Heart right ventricle (tissue), 16 donors: Measurements from ENCODE around the gene ARG2. TPM values are rescaled to one million over a fixed set of nuclear protein-coding genes. Genes with fewer than 3 reads are reported as not detected.
A peak's percentile ranks its signal among the peaks of the same experiment; 100 is the strongest.
"Not testable (repeated sequence)": the region's sequence is repeated elsewhere in the genome, so short reads cannot be mapped to it uniquely, and the experiment has no call there.

Experiments used
- ATAC-seq, 8 donors: fragments of 200-7000 bp; cut with Tn5 transposase; one replicate each; pipeline ENCODE4 v1.9.1; 2020; ENCODE audit warnings: mild to moderate bottlenecking in 8 of 8, moderate library complexity in 8 of 8, moderate number of reproducible peaks in 1 of 8
- DNase-seq, 2 donors: peaks; one replicate each; pipeline ENCODE4 v3.0.0-alpha.2; 2020
- H3K27ac ChIP-seq, 10 donors: fragments of 200-600 bp; sonication (generic) in 2 of 10; one replicate each; pipeline versions ENCODE4 v1.5.0 to v1.8.0; 2020 to 2022; ENCODE audit warnings: mild to moderate bottlenecking in 3 of 10
- H3K27me3 ChIP-seq, 7 donors: fragments of 200-600 bp; one replicate each; pipeline ENCODE4 v1.8.0; 2021 to 2022; ENCODE audit warnings: mild to moderate bottlenecking in 2 of 7
- H3K36me3 ChIP-seq, 9 donors: fragments of 200-600 bp; sonication (generic) in 1 of 9; one replicate each; pipeline versions ENCODE4 v1.5.0 to v1.8.0; 2020 to 2022; ENCODE audit warnings: mild to moderate bottlenecking in 2 of 9
- H3K4me1 ChIP-seq, 9 donors: fragments of 200-600 bp; sonication (generic) in 1 of 9; one replicate each; pipeline versions ENCODE4 v1.5.0 to v1.8.0; 2020 to 2022; ENCODE audit warnings: mild to moderate bottlenecking in 4 of 9
- H3K4me3 ChIP-seq, 10 donors: fragments of 200-600 bp; sonication (generic) in 2 of 10; one replicate each; pipeline versions ENCODE4 v1.5.0 to v1.8.0; 2020 to 2022; ENCODE audit warnings: mild to moderate bottlenecking in 7 of 10, moderate library complexity in 2 of 10
- H3K9me3 ChIP-seq, 11 donors: fragments of 200-600 bp in 10 of 11; sonication (generic) in 2 of 11; one replicate each; pipeline versions ENCODE4 v1.5.0 to v1.8.0; 2013 to 2022; ENCODE audit warnings: mild to moderate bottlenecking in 2 of 11, control low read depth in 1 of 11, moderate library complexity in 1 of 11
- WGBS, 2 donors: extraction: QIAGEN DNeasy Blood & Tissue Kit; methylation state at CpG; one replicate each; pipeline ENCODE4 v1.1.7; 2013; ENCODE audit warnings: inconsistent platforms in 1 of 2; 5-methylcytosine and 5-hydroxymethylcytosine counted together
- intact Hi-C, 10 donors: fragments of 100-400 bp; cut with DNase I; formaldehyde crosslinking; loops; one replicate each; pipeline versions ENCODE4 v1.11.1 to v1.14.2; 2022
- polyA plus RNA-seq, 2 donors: library from polyadenylated mRNA; stranded (reverse); fragments of 200-250 nt; gene quantifications; one replicate each; pipeline ENCODE4 v1.2.3, GENCODE V29; 2013
- total RNA-seq, 10 donors: library from RNA; stranded (reverse); fragmentation: NEBNext Ultra II Directional in 3 of 10; extraction: Animal tissue kit (Norgen Biotek cat#: 25700) in 3 of 10; gene quantifications; one replicate each; pipeline versions ENCODE4 v1.2.1 to v1.2.4, GENCODE V29; 2021 to 2023
- TF ChIP-seq, protein P1 (sequence below), 9 donors: fragments of 200-600 bp; sonication (generic) in 2 of 9; IDR thresholded peaks; one replicate each; pipeline versions ENCODE4 v1.5.0 to v1.8.0; 2021 to 2022; ENCODE audit warnings: antibody characterized with exemption in 9 of 9, mild to moderate bottlenecking in 5 of 9, moderate library complexity in 1 of 9
- donor health status: Arrhythmogenic right ventricular cardiomyopathy.
- donor health status: ischemic (EF 13 %, LVEDD 7.1; RV severe dilation, severe dysfunction).
- donor health status: healthy with polysubstance abuse.
- donor health status: DM: no; HTN: yes; CAD: no.
- donor health status: DM: no; HTN: no; CAD: no.
- donor health status: ischemic (EF 25% LVEDD 6.9; RV normal size, moderate dysfunction).
- donor health status: ischemic (EF 25% LVEDD 5.7; RV mildly dilated, moderate dysfunction).
- donor health status: healthy.
- donor health status: DM: yes; HTN: yes; CAD: no.
- donor health status: Ischemic cardiomyopathy.
- donor health status: ischemic (EF 35%, LVEDD 5.7; RV mildly dilated, moderate dysfunction).
- donor health status: nonischemic (EF 11% LVEDD 7.7; RV severe dilation, severe dysfunction).
- donor health status: DM: yes; HTN: yes; CAD: no.
- donor health status: PGD.
- donor health status: ischemic (EF 29% LVEDD 5.4; RV normal size, mild dysfunction).
- donor health status: nonischemic (EF 23%, LVEDD 6.1; RV moderate dilation, normal function).

The ARG2 gene
- total and polyA plus RNA-seq, 12 donors = 0.22 to 42.4 (median 1.5) TPM

- Histone ChIP-seq H3K36me3 (peaks cover 0 to 82% (median 36%) of the 10 kb centered on the region in 9 donors), H3K27me3 (no peaks in the 10 kb centered on the region), H3K4me3 (no peak overlapping the region), H3K9me3 (no peaks in the 10 kb centered on the region), H3K4me1 (no peaks in the 10 kb centered on the region), H3K27ac (no peak overlapping the region)
- no peak for DNase-seq
- intact Hi-C loops = loop anchor here in 4 of 10 donors (10.0 kb wide), 1 partner anchor 116 kb away; the partner anchor contains the start of gene RDH12 (in 4 of the 4)
- 44 to 90% methylated on average over 2 of the region's 2 CpGs for WGBS, 2 donors
- TF ChIP-seq, protein P1, sequence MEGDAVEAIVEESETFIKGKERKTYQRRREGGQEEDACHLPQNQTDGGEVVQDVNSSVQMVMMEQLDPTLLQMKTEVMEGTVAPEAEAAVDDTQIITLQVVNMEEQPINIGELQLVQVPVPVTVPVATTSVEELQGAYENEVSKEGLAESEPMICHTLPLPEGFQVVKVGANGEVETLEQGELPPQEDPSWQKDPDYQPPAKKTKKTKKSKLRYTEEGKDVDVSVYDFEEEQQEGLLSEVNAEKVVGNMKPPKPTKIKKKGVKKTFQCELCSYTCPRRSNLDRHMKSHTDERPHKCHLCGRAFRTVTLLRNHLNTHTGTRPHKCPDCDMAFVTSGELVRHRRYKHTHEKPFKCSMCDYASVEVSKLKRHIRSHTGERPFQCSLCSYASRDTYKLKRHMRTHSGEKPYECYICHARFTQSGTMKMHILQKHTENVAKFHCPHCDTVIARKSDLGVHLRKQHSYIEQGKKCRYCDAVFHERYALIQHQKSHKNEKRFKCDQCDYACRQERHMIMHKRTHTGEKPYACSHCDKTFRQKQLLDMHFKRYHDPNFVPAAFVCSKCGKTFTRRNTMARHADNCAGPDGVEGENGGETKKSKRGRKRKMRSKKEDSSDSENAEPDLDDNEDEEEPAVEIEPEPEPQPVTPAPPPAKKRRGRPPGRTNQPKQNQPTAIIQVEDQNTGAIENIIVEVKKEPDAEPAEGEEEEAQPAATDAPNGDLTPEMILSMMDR (IDR thresholded peaks at IDR 0.05) = no peak
- no peak for ATAC-seq
These were observed 30.4 kb upstream of the ARG2 start for GRCh38 chr14:67589204-67589770.

DNA sequence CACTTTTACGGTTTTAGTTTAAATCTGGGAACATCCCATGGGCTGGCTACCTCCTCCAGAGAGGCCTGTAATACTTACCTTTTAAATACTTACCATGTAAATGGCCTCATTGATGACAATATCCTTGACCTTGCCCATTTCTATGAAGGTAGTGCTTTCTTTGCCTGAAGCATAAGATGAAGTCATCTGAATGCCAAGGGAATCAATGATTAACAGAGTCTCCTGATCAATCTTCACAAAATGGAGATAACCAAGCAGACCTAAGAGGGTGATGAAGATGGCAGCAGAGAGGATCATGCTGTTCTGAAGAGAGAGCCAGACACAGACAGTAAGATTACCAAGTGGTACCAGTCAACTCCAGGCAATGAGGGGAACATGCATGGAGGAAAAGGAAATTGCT is 26.1 kb upstream of the ARG2 start:
- H3K9me3 ChIP-seq, H3K27ac ChIP-seq, DNase-seq, H3K4me1 ChIP-seq, ATAC-seq, H3K4me3 ChIP-seq, H3K27me3 ChIP-seq, intact Hi-C loops: not testable (repeated sequence)
- H3K36me3 ChIP-seq = peaks cover 0 to 62% (median 36%) of the 10 kb centered on the region in 9 donors
- WGBS, 2 donors = 0 to 2% methylated on average over 1 of the region's 1 CpG

DNA sequence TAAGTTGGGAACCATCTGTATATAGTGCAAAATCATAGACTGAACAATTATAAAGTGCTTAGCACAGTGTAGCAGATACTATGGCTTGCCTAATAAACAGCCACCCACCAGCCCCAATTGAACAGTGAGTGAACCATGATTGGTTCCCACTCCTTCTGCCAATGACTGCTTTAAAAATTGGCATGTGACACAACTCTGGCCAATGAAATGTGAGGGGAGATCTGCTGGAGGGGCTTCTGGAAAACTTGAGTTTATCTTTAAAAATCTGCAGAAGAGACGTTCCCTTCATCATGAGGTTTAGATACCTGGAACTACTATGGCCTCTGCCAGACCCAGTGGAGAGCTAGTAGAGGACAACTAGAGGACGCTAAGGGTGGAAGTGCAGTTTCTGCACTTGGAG is 24.3 kb upstream of the ARG2 start:
- no peak for ATAC-seq

GRCh38 chr14:67599698-67600561 is 19.8 kb upstream of the ARG2 start, which contains the start of gene PIGH:
PIGH (minus strand) TSS chr14:67600268; CDS start chr14:67600203, 65 bp downstream.
- intact Hi-C loops = loop anchor here in 1 of 10 donors (5.0 kb wide), 1 partner anchor 72 kb away; the partner anchor contains the start of gene VTI1B
- Histone ChIP-seq H3K4me1 (peaks cover 0 to 23% (median 10%) of the 10 kb centered on the region in 9 donors), H3K27me3 (no peaks in the 10 kb centered on the region), H3K9me3 (no peaks in the 10 kb centered on the region), H3K36me3 (no peaks in the 10 kb centered on the region), H3K27ac (peak within 1 kb of the TSS in 9 of 10 donors; percentile 84 to 91 (median 87)), H3K4me3 (peak within 1 kb of the TSS; percentile 63 to 99 (median 79))
- 3 to 4% methylated on average over 77 of the region's 77 CpGs for WGBS, 2 donors
- DNase-seq = peak; percentile 91 to 94
- peak; percentile 99 to 100 (median 100) for ATAC-seq
- TF ChIP-seq, protein P1 (IDR thresholded peaks at IDR 0.05) = peak; percentile 22 to 75 (median 58)

More for the DNA sequence above, 24.3 kb upstream of the ARG2 start:
- Histone ChIP-seq H3K27ac (no peak overlapping the region), H3K36me3 (peaks cover 0 to 44% (median 25%) of the 10 kb centered on the region in 9 donors), H3K4me3 (no peak overlapping the region), H3K9me3 (no peaks in the 10 kb centered on the region), H3K27me3 (no peaks in the 10 kb centered on the region), H3K4me1 (peaks cover 0 to 18% (median 10%) of the 10 kb centered on the region in 9 donors)
- DNase-seq = no peak
- intact Hi-C loops = no loop called here
- WGBS, 2 donors = 75 to 84% methylated on average over 2 of the region's 2 CpGs
- TF ChIP-seq, protein P1 (IDR thresholded peaks at IDR 0.05) = no peak

DNA sequence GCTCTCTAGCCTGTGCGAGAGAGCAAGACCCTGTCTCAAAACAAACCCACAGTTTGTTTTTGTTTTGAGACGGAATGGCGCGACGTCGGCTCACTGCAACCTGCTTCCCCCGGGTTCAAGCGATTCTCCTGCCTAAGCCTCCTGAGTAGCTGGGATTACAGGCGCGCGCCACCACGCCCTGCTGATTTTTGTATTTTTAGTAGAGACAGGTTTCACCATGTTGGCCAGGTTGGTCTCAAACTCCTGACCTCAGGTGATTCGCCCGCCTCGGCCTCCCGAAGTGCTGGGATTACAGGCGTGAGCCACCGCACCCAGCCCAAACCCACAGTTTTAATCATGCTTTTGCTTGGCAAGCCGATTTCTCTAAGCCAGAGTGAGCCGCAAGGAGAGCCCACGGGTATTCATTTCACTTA is 19.2 kb upstream of the ARG2 start:
- peak overlapping the region; percentile 63 to 99 (median 79) for H3K4me3 ChIP-seq
- 83 to 87% methylated on average over 21 of the region's 21 CpGs for WGBS, 2 donors
- peak in 1 of 8 donors; percentile 1 for ATAC-seq
- H3K9me3 ChIP-seq, DNase-seq, H3K27me3 ChIP-seq, H3K36me3 ChIP-seq: not testable (repeated sequence)
- intact Hi-C loops = loop anchor here in 1 of 10 donors (5.0 kb wide), 1 partner anchor 72 kb away; the partner anchor contains the start of gene VTI1B
- peaks cover 0 to 23% (median 10%) of the 10 kb centered on the region in 9 donors for H3K4me1 ChIP-seq
- H3K27ac ChIP-seq = peak overlapping the region in 9 of 10 donors; percentile 84 to 91 (median 87)
